ENCODE measurements around the gene CBX8.

Gene CBX8

GRCh38 chr17:79796763-79797491 is at the start of gene CBX8:
Gene CBX8, minus strand, starts transcription at chr17:79797077. Its CDS starts 79 bp downstream, at chr17:79796998.
- peak; percentile 99 for DNase-seq

- no peak for DNase-seq
Observed at GRCh38 chr17:79845601-79845949, 48.7 kb upstream of the CBX8 start.

- DNase-seq, result peak; percentile 45
Observed at GRCh38 chr17:79844869-79845600, 48.2 kb upstream of the CBX8 start.

- DNase-seq, result no peak
Observed at GRCh38 chr17:79843816-79844800, 47.2 kb upstream of the CBX8 start.

GRCh38 chr17:79843474-79843815 is 46.6 kb upstream of the CBX8 start:
- no peak for DNase-seq

GRCh38 chr17:79842656-79843473 is 46.0 kb upstream of the CBX8 start:
- DNase-seq, result peak; percentile 16

GRCh38 chr17:79842136-79842655 is 45.3 kb upstream of the CBX8 start:
- DNase-seq, result no peak

- no peak for DNase-seq
Observed at GRCh38 chr17:79841369-79842135, 44.7 kb upstream of the CBX8 start.

GRCh38 chr17:79840989-79841286 is 44.1 kb upstream of the CBX8 start:
- no peak for DNase-seq

- DNase-seq, result no peak
Observed at GRCh38 chr17:79840269-79840988, 43.6 kb upstream of the CBX8 start.

GRCh38 chr17:79839356-79840268 is 42.7 kb upstream of the CBX8 start, which contains the start of gene CBX4:
Gene CBX4, minus strand, starts transcription at chr17:79839440. Its CDS starts 189 bp downstream, at chr17:79839251.
- DNase-seq, result peak; percentile 88

GRCh38 chr17:79838522-79839274 is 41.8 kb upstream of the CBX8 start:
- peak; percentile 54 for DNase-seq

- DNase-seq, result peak; percentile 25
Observed at GRCh38 chr17:79837888-79838521, 41.1 kb upstream of the CBX8 start.

- DNase-seq, result peak; percentile 49
Observed at GRCh38 chr17:79836972-79837887, 40.4 kb upstream of the CBX8 start.

- DNase-seq, result no peak
Observed at GRCh38 chr17:79836510-79836971, 39.7 kb upstream of the CBX8 start.

- DNase-seq, result no peak
Observed at GRCh38 chr17:79835953-79836509, 39.2 kb upstream of the CBX8 start.

- DNase-seq, result no peak
Observed at GRCh38 chr17:79835470-79835899, 38.6 kb upstream of the CBX8 start.
